ENCODE data around the gene PTGES2. TPM values are rescaled to one million over a fixed set of nuclear protein-coding genes. Genes with fewer than 3 reads are reported as not detected.

Gene PTGES2
- polyA plus RNA-seq, 1 donor, result 59.1 TPM

Other genes with a start within 250 kb of the PTGES2 start
- 14.4 TPM for gene ST6GALNAC6, start 228.1 kb downstream of the PTGES2 start, polyA plus RNA-seq
- 10.4 TPM for gene ST6GALNAC4, start 210.7 kb downstream of the PTGES2 start, polyA plus RNA-seq
- 0.79 TPM for gene PIP5KL1, start 197.0 kb downstream of the PTGES2 start, polyA plus RNA-seq
- 33.2 TPM for gene DPM2, start 189.9 kb downstream of the PTGES2 start, polyA plus RNA-seq
- gene EEIG1, start 146.7 kb downstream of the PTGES2 start, polyA plus RNA-seq, result 55.2 TPM
- 7.9 TPM for gene NAIF1, start 60.4 kb downstream of the PTGES2 start, polyA plus RNA-seq
- 19.4 TPM for gene SLC25A25, start 59.5 kb downstream of the PTGES2 start, polyA plus RNA-seq
- gene LCN2, start 21.7 kb upstream of the PTGES2 start, polyA plus RNA-seq, result 0.93 TPM
- 39.7 TPM for gene BBLN, start 32.5 kb upstream of the PTGES2 start, polyA plus RNA-seq
- 95.1 TPM for gene CIZ1, start 63.8 kb upstream of the PTGES2 start, polyA plus RNA-seq
- gene DNM1, start 75.7 kb upstream of the PTGES2 start, polyA plus RNA-seq, result 49.0 TPM
- 88.0 TPM for gene GOLGA2, start 148.3 kb upstream of the PTGES2 start, polyA plus RNA-seq
- 21.6 TPM for gene SWI5, start 148.5 kb upstream of the PTGES2 start, polyA plus RNA-seq
- gene TRUB2, start 194.7 kb upstream of the PTGES2 start, polyA plus RNA-seq, result 30.2 TPM
- gene COQ4, start 195.1 kb upstream of the PTGES2 start, polyA plus RNA-seq, result 88.1 TPM
- gene SLC27A4, start 212.8 kb upstream of the PTGES2 start, polyA plus RNA-seq, result 33.7 TPM
- 62.7 TPM for gene URM1, start 243.6 kb upstream of the PTGES2 start, polyA plus RNA-seq

Data from large intestine (tissue), 1 donor.